GM20000 (cell line): Measurements from ENCODE around the gene NCKAP5.

ENCODE experiments used
- DNase-seq: peaks from one replicate; pipeline ENCODE4 v3.0.0; 2012; ENCODE audit warnings: low spot score
- CTCF ChIP-seq: IDR thresholded peaks from 2 replicates; pipeline ENCODE4 v1.5.1; 2012; ENCODE audit warnings: mild to moderate bottlenecking, control low read depth; ENCODE audit errors: extremely low read depth, missing control alignments

NCKAP5 gene

GRCh38 chr2:133135035-133135654, 433.1 kb downstream of the NCKAP5 start:
- DNase-seq: no peak
- no peak for TF ChIP-seq CTCF

GRCh38 chr2:133130548-133131246, 437.6 kb downstream of the NCKAP5 start:
- DNase-seq: no peak
- no peak for TF ChIP-seq CTCF

- TF ChIP-seq CTCF: no peak
- DNase-seq: no peak
These were observed 443.8 kb downstream of the NCKAP5 start for GRCh38 chr2:133124446-133124845.

GRCh38 chr2:133123904-133124303, 444.4 kb downstream of the NCKAP5 start:
- TF ChIP-seq CTCF: no peak
- DNase-seq: no peak

GRCh38 chr2:133123393-133123792, 444.9 kb downstream of the NCKAP5 start:
- no peak for TF ChIP-seq CTCF
- no peak for DNase-seq

- no peak for DNase-seq
- no peak for TF ChIP-seq CTCF
These were observed 445.7 kb downstream of the NCKAP5 start for GRCh38 chr2:133122529-133122928.

- no peak for TF ChIP-seq CTCF
- no peak for DNase-seq
These were observed 448.0 kb downstream of the NCKAP5 start for GRCh38 chr2:133120310-133120709.
